MCF 10A (cell line): ENCODE data around the gene GPRC5B. TPM values are rescaled to one million over a fixed set of nuclear protein-coding genes. Genes with fewer than 3 reads are reported as not detected.

ENCODE experiments used
- BruUV-seq: library from RNA; stranded (reverse); fragments of 400-500 nt; replicated peaks from 2 replicates; lab custom pipeline; 2021; lab: Mats Ljungman, UMichigan
- CTCF ChIA-PET: fragments of 300-600 bp; sonication (Branson Sonifier 250); formaldehyde crosslinking; extraction: SDS; loops from one replicate; lab custom pipeline; 2021; ENCODE audit warnings: antibody characterized with exemption, inconsistent platforms; lab: Yijun Ruan, JAX
- POLR2A ChIA-PET: fragments of 300-600, 350-650 bp; sonication (Branson Sonifier 250); formaldehyde crosslinking; extraction: SDS; loops from one replicate; lab custom pipeline; 2020; ENCODE audit warnings: antibody characterized with exemption, inconsistent platforms; lab: Yijun Ruan, JAX
- DNase-seq: peaks from one replicate; pipeline ENCODE4 v3.0.0-alpha.2; 2018; ENCODE audit not compliant: unreplicated experiment
- H3K27ac Mint-ChIP-seq: one replicate; pipeline ENCODE4 v1.8.0; 2022; ENCODE audit warnings: mild to moderate bottlenecking, low read depth, mixed read lengths; ENCODE audit not compliant: unreplicated experiment
- H3K27me3 Mint-ChIP-seq: one replicate; pipeline ENCODE4 v1.8.0; 2022; ENCODE audit warnings: mixed read lengths; ENCODE audit not compliant: insufficient read depth, unreplicated experiment
- H3K36me3 Mint-ChIP-seq: one replicate; pipeline ENCODE4 v1.8.0; 2022; ENCODE audit warnings: mild to moderate bottlenecking, moderate library complexity, mixed read lengths; ENCODE audit not compliant: insufficient read depth, unreplicated experiment
- H3K4me1 Mint-ChIP-seq: one replicate; pipeline ENCODE4 v1.8.0; 2022; ENCODE audit warnings: mixed read lengths; ENCODE audit not compliant: insufficient read depth, unreplicated experiment
- H3K4me3 Mint-ChIP-seq: one replicate; pipeline ENCODE4 v1.8.0; 2022; ENCODE audit warnings: mild to moderate bottlenecking, moderate library complexity, mixed read lengths; ENCODE audit not compliant: unreplicated experiment
- H3K9me3 Mint-ChIP-seq: one replicate; pipeline ENCODE4 v1.8.0; 2022; ENCODE audit warnings: mixed read lengths; ENCODE audit not compliant: unreplicated experiment
- CTCF ChIP-seq: fragments of 200-600 bp; IDR thresholded peaks from one replicate; pipeline ENCODE4 v1.8.0; 2022; ENCODE audit warnings: antibody characterized with exemption, mild to moderate bottlenecking; ENCODE audit not compliant: unreplicated experiment
- intact Hi-C: fragments of 100-400 bp; cut with micrococcal nuclease; formaldehyde crosslinking; loops from 2 replicates; pipeline ENCODE4 v1.14.1; 2022
- total RNA-seq: library from RNA; stranded (reverse); gene quantifications from 2 replicates; pipeline ENCODE4 v1.2.3, GENCODE V29; 2022

GPRC5B gene
- total RNA-seq, 1 experiment from 2014 or later, result not detected

DNA sequence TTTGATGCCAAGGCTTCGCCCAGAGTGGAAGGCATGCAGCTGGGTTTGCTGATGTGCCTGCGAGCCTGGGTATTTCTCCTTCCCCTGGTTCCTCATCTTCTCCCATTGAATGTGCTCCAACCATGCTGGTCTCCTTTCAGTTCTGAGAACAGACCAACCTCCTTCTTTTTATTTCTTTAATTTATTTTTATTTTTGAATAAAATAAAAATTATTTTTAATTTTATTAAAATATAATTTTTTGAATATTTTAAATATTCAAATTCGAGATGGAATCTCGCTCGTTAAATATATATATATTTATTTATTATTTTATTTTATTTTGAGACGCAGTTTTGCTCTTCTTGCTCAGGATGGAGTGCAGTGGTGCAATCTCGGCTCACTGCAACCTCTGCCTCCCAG, 30.2 kb upstream of the GPRC5B start:
- Mint-ChIP-seq H3K27me3 (peaks cover 2% of the 10 kb centered on the region), H3K9me3 (no peaks in the 10 kb centered on the region), H3K4me3 (no peak overlapping the region), H3K27ac (no peak overlapping the region), H3K4me1 (no peaks in the 10 kb centered on the region), H3K36me3 (no peaks in the 10 kb centered on the region)
- BruUV-seq, result no TSS peak
- intact Hi-C loops, result no loop called here
- no peak for TF ChIP-seq CTCF
- DNase-seq, result no peak
- POLR2A ChIA-PET, result no interaction called here
- CTCF ChIA-PET, result interaction anchor here (0.6 to 21.9 kb wide), 5 partner anchors 8 to 469 kb away, joined by 3 to 456 read pairs (median 6); no protein-coding TSS in a partner anchor

- DNase-seq, result no peak
- no peak overlapping the region for H3K27ac Mint-ChIP-seq
- H3K36me3 Mint-ChIP-seq, result no peaks in the 10 kb centered on the region
Measured at GRCh38 chr16:19913340-19913645, 28.6 kb upstream of the GPRC5B start.

DNA sequence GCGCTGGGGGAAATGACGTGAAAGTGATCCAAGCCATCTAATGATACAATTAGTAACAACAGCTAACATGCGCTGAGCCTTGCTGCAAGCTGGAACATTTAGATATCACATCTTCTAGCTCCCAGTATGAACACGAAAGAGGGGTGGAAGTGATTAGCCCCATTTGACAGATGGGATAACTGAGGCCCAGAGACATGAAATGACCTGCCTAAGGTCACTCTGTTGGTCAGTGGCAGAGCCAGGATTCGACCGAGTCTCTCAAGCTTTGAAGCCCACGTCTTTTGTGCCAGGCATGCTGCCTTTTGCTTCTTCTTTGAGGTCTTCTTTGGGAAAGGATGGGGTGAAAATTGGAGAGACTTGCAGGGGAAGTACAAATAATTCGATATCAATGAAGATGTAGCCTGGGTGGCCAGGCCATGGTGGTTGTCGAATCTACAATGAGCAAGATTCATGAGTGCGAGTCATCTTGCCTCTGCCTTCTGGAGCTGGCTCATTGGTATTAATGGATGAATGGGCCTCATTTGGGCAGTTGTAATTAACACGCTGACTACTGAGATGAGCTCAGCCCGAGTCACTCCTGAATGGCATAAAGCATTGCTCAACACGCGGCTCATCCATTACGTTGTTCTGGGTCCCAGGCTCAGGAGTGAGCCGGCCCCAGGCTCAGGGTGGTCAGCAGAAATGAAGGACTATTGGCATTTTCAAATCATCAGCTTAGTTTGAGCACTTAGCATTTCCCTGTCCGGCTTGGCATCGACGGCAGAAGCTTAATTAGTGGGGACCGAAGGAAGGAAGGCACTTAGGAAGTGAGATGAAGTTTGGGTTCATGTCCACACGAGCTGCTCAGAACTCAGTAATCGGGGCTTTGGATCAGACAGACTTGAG, 28.0 kb upstream of the GPRC5B start:
- ChIA-PET CTCF (interaction anchor here (0.5 to 21.9 kb wide), 5 partner anchors 13 to 879 kb away, joined by 3 to 537 read pairs (median 11); no protein-coding TSS in a partner anchor), POLR2A (interaction anchor here (0.7 kb wide), 1 partner anchor 14 kb away, joined by 3 read pairs; no protein-coding TSS in a partner anchor)
- Mint-ChIP-seq H3K27ac (no peak overlapping the region), H3K4me1 (no peaks in the 10 kb centered on the region), H3K4me3 (no peak overlapping the region), H3K27me3 (no peaks in the 10 kb centered on the region), H3K9me3 (no peaks in the 10 kb centered on the region), H3K36me3 (no peaks in the 10 kb centered on the region)
- no peak for DNase-seq
- no TSS peak for BruUV-seq
- intact Hi-C loops, result no loop called here
- TF ChIP-seq CTCF, result no peak

More at GRCh38 chr16:19913340-19913645, 28.6 kb upstream of the GPRC5B start:
- ChIA-PET POLR2A (interaction anchor here (0.7 kb wide), 1 partner anchor 13 kb away, joined by 3 read pairs; no protein-coding TSS in a partner anchor), CTCF (interaction anchor here (0.9 to 21.9 kb wide), 4 partner anchors 14 to 879 kb away, joined by 5 to 537 read pairs (median 234); no protein-coding TSS in a partner anchor)
- TF ChIP-seq CTCF, result no peak
- no peak overlapping the region for H3K4me3 Mint-ChIP-seq
- H3K27me3 Mint-ChIP-seq, result no peaks in the 10 kb centered on the region
- no peaks in the 10 kb centered on the region for H3K4me1 Mint-ChIP-seq
- H3K9me3 Mint-ChIP-seq, result no peaks in the 10 kb centered on the region
- BruUV-seq, result no TSS peak
- intact Hi-C loops, result no loop called here

- Mint-ChIP-seq H3K27me3 (no peaks in the 10 kb centered on the region), H3K36me3 (no peaks in the 10 kb centered on the region), H3K27ac (no peak overlapping the region), H3K9me3 (no peaks in the 10 kb centered on the region), H3K4me3 (no peak overlapping the region), H3K4me1 (no peaks in the 10 kb centered on the region)
- DNase-seq, result no peak
- TF ChIP-seq CTCF, result no peak
- CTCF ChIA-PET, result interaction anchor here (0.5 to 21.9 kb wide), 8 partner anchors 12 to 481 kb away, joined by 3 to 537 read pairs (median 6); no protein-coding TSS in a partner anchor
- intact Hi-C loops, result no loop called here
- no TSS peak for BruUV-seq
- POLR2A ChIA-PET, result no interaction called here
Measured at GRCh38 chr16:19911747-19912454, 27.3 kb upstream of the GPRC5B start.
